NCI-H510A treated with DMSO at 0.1 percent for 48 hours (cell line): ENCODE results near the gene PDXDC1.
"Not testable (repeated sequence)": the region's sequence is repeated elsewhere in the genome, so short reads cannot be mapped to it uniquely, and the experiment has no call there.

Source experiments
- DNase-seq: peaks from one replicate; lab custom pipeline; 2025; lab: John Stamatoyannopoulos, UW

PDXDC1 gene

DNA sequence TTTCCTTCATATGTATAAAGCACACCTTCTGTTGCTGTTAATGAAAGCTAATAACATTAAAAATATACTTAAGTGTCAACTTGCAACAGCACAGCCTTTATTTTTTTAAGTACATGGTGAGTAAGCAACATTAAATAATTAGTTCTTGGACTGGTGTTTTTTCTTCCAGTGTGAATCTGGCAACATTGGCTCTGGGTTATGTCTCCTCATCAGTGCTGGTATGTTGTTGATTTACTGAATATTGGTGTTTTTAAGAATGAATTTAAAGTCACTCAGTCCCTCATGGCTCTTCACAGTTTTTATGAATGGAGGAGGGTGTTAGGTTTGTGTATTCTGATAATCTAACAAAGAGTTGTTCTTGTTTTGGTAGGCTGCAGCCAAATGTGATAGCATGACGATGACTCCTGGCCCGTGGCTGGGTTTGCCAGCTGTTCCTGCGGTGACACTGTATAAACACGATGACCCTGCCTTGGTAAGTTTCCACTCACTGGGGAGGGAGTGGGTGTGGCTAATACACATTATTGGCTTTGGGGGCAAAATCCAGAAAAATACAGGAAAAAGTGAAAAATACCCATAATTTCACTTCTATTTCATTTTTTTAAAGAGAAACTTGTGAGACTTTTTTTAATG lies 42.2 kb downstream of the PDXDC1 start:
- DNase-seq, result not testable (repeated sequence)

DNA sequence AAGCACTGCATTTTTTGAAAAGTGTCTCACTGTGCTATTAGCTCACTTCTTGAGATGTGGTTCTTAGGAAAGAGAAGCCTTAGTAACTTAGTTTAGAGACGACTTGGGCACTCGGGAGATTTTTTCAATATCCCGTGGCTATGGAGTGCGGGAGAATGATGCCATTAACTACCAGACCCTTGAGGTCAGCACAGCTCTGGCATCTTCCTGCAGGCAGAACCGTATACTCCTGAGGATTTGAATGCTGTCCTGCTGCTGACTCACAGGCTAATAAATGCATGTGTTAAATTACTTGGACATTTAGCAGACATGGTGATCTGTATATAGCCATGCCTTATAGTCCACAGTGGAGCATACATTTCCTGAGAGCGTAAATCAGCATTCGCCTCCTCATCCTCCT lies 46.6 kb downstream of the PDXDC1 start:
- not testable (repeated sequence) for DNase-seq

DNA sequence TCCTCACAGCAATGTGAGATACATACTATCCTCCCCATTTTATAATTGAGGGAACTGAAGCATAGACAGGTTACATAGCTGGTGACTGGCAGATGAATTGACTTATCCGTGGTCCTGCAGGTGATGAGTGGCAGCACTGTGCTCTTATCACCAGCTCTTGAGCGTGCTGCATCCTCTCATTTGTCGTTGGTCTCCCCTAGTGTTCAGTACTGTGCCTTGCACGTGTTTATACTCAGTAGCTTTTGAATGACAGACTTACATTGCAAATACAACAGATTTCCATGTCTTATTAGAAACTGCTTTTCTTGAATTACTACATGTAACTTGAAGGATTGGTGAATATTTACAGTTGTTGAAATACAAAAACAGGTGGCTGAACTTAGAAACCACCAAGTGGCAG lies 47.4 kb downstream of the PDXDC1 start:
- DNase-seq, result peak; percentile 79

DNA sequence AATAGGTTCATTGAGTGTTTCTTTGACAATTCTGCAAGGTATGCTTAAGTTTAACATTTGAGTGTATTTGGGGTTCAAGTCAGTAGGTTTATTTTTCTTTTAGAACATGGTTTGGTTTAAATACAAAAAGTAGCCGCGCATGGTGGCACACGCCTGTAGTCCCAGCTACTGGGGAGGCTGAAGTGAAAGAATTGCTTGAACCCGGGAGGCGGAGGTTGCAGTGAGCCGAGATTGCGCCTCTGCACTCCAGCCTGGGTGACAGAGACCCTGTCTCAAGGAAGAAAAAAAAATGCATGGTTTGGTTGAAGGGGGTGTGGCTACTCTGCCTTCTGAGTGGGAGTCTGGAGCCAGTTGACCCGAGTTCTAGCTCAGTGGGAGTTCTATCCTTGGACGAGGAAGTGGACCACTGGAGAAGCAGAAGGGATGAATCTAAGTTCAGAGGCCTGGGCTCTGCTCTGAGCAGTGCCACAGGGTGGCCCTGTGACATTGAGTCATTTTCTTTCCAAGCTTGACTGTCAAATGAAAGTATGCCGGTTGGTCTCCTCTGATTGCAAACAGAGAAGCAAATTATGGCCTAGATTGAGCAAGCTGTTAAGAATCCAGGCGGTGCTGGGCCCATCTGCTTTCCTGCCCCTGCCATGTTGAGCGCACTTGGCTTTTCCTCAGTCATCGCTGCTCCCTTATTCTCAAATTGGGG lies 48.7 kb downstream of the PDXDC1 start:
- not testable (repeated sequence) for DNase-seq

DNA sequence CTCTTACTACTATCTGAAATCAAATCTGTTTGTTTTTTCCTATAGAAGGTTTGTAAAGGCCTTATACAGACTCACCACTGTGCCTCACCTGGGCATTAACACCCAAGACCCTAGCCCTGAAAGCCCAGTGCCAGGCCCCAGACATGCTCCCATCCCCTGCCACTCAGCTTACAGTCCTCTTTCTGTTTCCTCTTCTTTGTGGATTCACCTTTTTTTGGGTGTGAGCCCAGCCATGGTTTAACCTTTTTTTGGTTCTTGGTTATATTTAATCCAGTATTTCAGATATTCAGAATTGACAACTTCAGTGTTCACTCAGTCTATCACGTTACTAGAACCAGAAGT lies 50.0 kb downstream of the PDXDC1 start:
- not testable (repeated sequence) for DNase-seq

DNA sequence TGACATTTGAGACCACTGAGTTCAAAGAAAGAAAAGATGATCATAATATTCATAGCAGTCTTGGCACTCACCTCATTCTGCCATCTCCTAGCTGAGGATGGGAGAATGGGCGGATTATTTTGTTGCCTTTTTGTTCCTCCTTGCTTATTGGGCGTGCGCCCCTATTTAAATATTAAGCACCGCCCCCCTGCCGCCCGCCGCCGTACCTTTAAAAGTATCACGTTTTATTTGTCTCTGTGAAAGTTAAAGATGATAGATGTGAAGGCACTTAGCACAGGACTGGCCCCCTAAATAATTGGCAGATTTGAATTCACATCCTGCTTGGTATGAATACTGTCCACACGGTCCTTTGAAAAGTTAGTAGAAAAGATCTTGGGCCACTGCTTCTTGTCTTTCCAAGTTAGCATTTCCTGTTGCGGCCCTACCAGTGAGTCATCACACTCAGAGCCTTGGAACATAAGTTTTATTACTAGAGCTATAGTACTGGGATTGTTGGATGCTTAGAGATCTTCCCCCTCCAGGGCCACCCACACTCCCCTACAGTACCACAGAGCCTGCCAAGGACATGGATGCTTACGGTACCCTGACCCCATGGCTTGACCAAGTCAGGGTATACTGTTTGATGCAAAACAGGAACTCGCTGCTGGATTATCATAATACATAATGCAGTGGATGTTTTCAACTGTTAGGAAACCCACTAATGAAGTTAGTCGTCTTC lies 50.6 kb downstream of the PDXDC1 start:
- not testable (repeated sequence) for DNase-seq

- DNase-seq, result not testable (repeated sequence)
Measured at GRCh38 chr16:15027051-15027450, 52.2 kb downstream of the PDXDC1 start.

GRCh38 chr16:15027503-15028344 lies 52.9 kb downstream of the PDXDC1 start:
- DNase-seq, result not testable (repeated sequence)

DNA sequence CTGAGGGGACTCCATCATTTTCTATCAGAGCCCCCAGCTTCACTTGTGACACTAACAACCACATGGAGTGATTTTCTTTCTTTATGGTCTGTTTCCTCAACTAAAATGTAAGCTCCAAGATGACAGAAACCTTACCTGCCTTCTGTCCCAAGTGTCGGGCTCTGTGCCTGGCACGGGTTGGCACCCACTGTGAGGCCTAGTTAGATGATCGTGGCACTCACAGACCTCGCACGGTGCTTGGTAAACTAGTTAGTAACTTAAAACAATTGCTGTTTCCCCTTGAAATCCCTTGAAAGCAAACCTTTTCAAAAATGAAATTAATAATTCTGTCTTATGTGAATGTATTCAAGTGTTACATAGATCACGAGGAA lies 53.5 kb downstream of the PDXDC1 start:
- DNase-seq, result not testable (repeated sequence)

GRCh38 chr16:15028801-15029698 lies 54.2 kb downstream of the PDXDC1 start:
- not testable (repeated sequence) for DNase-seq

- DNase-seq, result not testable (repeated sequence)
Measured at GRCh38 chr16:15029749-15030148, 54.9 kb downstream of the PDXDC1 start.

DNA sequence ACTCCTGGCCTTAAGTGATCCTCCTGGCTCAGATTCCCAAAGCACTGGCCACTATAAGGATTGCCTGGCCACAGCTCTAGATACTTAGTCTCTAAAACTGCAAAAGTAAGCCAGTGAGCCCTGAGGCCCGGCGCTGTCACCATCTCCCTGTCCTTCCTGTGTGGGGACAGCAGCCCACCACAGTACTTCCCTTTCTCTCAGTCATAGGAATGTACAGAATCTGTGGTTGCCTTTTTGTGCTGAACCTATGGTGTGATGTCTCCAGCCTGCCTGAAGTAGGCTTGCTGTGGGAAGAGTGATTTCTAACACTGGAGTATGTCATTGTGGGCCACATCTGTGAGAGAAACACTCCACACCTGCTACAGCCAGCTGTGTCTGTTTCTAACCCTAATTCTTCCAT lies 56.4 kb downstream of the PDXDC1 start:
- no peak for DNase-seq

- no peak for DNase-seq
Measured at GRCh38 chr16:15031586-15031985, 56.8 kb downstream of the PDXDC1 start.

- DNase-seq, result no peak
Measured at GRCh38 chr16:15032547-15033308, 57.9 kb downstream of the PDXDC1 start.

DNA sequence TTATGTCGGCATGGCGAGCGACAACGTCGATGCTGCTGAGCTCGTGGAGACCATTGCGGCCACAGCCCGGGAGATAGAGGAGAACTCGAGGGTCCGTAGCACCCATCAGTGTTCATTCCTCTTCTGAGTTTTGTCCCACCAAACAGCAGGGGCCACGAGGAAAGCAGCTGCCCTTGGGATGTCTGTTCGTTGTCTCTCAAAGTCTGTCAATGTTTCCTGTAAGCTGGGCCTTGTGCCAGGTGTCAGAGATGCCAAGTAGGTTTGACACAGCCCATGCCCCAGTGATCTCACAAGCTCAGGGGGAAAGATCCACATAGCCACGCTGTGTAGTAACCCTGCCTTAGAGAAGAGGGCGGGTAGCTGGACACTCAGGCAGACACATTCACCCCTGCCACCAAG lies 58.5 kb downstream of the PDXDC1 start:
- no peak for DNase-seq

- no peak for DNase-seq
Measured at GRCh38 chr16:15034266-15035162, 59.7 kb downstream of the PDXDC1 start.

GRCh38 chr16:15035163-15035729 lies 60.4 kb downstream of the PDXDC1 start:
- no peak for DNase-seq

- no peak for DNase-seq
Measured at GRCh38 chr16:15037003-15037402, 62.2 kb downstream of the PDXDC1 start.

DNA sequence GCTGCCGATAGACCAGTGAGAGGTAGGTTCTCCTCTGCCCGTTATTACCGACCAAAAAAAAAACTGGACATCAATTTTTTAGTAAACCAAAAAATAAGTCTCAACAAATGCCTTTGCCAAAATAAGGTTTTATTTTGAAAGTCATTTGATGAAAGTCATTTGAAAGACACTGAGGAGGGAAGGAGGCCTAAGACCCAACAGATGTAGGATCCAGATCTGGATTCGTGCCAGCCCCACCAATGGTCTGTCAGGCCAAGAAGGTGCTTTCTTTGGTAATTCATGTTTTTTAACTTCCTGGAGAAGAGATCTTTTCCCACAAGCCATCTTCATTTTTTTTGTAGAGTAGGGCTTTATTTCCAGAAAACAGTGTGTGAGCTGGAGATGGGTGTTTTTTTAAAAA lies 62.9 kb downstream of the PDXDC1 start:
- no peak for DNase-seq
